ENCODE results near the gene MKS1. TPM values are rescaled to one million over a fixed set of nuclear protein-coding genes. Genes with fewer than 3 reads are reported as not detected.
A peak's percentile ranks its signal among the peaks of the same experiment; 100 is the strongest.

The MKS1 gene
- 8.6 and 12.6 TPM in 2 replicates for total RNA-seq

DNA sequence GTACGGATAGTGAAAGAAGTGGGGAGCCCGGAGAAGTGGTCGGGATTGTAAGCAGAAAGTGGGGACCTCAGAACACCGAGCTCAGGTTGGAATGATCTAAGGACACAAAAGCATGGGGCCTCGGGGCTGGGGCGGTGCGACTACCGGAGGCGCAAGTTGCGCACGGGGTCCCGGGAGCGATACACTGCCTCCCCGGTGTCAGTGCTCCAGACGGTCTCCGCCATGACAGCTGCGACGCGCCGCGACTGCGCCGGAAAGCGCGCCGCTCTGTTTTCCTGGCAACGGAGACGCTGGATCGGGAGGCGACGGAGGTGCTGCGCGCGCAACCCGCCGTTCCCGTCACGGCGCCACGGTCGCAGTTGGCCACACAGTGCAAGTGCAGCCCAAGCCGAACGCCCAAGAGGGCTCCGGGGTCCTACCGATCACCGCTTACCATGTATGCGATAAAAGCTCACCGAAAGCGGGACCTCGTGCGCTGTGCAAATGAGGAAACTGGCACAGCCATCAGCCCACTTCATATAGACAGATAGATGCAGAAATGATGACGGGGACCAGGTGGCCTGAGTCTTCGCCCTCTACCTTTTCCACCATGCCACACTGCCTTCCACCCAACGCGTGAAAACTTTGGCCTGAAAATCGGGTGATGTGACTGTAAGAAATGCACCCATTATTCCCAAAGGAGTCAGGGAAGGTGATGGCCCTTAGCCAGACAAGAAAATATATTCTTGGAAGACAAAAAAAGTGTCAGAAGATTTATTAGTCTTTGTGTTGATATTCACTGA, at the start of gene MKS1:
MKS1 (minus strand) TSS at position 249 of the 782 bp plus-strand sequence; CDS start at position 224, 25 bp downstream.
- peak within 1 kb of the TSS; percentile 94 for H3K4me3 ChIP-seq (ENCODE audit: low read depth, low read length)
- DNase-seq (ENCODE audit: low read depth), result peak; percentile 88
- TF ChIP-seq, protein P1, sequence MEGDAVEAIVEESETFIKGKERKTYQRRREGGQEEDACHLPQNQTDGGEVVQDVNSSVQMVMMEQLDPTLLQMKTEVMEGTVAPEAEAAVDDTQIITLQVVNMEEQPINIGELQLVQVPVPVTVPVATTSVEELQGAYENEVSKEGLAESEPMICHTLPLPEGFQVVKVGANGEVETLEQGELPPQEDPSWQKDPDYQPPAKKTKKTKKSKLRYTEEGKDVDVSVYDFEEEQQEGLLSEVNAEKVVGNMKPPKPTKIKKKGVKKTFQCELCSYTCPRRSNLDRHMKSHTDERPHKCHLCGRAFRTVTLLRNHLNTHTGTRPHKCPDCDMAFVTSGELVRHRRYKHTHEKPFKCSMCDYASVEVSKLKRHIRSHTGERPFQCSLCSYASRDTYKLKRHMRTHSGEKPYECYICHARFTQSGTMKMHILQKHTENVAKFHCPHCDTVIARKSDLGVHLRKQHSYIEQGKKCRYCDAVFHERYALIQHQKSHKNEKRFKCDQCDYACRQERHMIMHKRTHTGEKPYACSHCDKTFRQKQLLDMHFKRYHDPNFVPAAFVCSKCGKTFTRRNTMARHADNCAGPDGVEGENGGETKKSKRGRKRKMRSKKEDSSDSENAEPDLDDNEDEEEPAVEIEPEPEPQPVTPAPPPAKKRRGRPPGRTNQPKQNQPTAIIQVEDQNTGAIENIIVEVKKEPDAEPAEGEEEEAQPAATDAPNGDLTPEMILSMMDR (IDR thresholded peaks at IDR 0.05; ENCODE audit: insufficient read depth, low read depth, low read length), result peak; percentile 55

DNA sequence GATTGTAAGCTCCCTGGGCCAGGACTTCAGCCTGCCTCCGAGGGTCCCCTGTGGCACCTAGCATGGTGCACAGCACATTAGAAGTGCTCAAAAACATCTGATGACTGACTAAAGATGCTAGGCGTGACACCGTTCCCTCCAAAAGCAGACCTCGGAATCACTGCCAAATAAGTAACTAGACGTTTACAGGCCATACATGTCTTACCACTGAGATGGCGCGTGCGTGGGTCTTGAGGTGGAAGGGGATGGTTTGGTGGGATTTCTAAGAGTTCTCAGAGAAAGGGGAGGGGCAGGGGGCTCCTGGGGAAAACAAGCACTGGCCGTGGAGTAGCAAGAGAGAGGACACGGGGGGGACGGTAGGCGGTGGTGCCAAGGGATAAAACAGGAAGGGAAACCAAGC, 49.3 kb upstream of the MKS1 start:
- TF ChIP-seq, protein P1 (IDR thresholded peaks at IDR 0.05; ENCODE audit: insufficient read depth, low read depth, low read length), result no peak
- no peak for DNase-seq (ENCODE audit: low read depth)
- H3K4me3 ChIP-seq (ENCODE audit: low read depth, low read length), result no peak overlapping the region

DNA sequence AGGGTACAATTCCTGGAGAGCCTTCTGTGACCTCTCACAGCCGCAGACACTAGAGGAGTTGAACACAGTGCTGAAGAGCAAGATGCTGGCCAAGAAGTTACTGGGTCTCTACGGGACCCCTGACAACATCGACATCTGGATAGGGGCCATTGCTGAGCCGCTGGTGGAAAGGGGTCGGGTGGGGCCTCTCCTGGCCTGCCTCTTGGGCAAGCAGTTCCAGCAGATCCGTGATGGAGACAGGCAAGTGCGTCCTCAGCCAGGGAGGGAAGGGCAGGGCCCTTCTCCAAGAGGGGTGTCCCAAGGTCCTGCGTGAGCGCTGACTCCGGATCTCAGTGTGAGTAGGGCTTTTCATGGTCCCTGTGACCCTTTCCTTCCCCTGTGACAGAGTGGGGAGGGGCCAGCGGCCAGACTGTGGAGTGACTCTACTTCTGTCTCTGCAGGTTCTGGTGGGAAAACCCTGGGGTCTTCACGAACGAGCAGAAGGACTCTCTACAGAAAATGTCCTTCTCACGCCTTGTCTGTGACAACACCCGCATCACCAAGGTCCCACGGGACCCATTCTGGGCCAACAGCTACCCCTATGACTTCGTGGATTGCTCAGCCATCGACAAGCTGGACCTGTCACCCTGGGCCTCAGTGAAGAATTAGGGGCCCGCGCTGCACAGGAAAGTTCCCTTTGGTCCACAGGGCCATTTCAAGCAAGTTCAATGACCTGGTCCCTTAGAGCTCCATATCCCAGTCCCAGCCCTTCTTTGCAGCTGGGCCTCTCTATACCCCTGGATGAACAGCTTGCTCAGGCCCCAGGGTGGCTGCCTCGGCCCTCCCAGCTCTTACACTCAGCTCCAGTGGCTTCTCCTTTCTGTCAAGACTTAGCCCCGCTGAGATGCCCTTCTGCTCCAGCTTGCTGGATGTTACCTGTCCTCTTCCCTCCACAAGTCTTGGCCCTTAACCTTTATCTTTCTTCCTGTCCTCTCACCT, 48.6 kb upstream of the MKS1 start:
- TF ChIP-seq, protein P1 (IDR thresholded peaks at IDR 0.05; ENCODE audit: insufficient read depth, low read depth, low read length), result no peak
- no peak overlapping the region for H3K4me3 ChIP-seq (ENCODE audit: low read depth, low read length)
- no peak for DNase-seq (ENCODE audit: low read depth)

DNA sequence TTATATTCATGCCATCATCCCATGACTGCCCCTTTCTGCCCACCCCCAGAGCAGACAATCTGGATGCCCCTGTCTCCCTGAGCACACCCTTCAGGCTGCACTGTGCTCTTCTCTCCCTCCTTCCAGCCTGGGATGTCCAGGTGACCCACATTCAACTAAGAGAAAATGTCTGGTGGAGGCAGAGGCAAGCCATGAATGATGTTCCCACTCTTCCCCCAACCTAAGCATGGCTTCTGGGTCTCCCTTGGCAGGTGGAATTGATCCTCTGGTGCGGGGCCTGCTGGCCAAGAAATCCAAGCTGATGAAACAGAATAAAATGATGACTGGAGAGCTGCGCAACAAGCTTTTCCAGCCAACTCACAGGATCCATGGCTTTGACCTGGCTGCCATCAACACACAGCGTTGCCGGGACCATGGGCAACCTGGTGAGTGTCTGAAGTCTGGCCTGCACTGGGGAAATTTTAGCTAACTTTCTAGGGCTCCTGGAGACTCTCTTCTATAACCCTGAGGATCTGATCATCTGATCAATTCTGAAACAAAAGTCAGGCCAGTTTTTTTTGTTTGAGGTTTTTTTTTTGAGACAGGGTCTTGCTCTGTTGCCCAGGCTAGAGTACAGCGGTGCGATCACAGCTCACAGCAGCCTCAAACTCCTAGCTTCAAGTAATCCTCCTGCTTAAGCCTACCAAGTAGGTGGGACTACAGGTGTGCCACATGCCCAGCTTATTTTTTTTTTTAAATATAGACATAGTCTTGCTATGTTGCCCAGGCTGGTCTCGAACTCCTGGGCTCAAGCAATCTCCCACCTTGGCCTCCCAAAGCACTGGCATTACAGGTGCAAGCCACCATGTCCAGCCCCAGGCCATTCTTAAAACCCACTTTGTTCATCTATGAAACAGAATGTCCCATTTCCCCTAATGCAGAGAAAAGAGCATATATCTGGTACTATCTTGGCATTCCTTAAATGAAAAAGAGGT, 47.1 kb upstream of the MKS1 start:
- TF ChIP-seq, protein P1 (IDR thresholded peaks at IDR 0.05; ENCODE audit: insufficient read depth, low read depth, low read length), result no peak
- H3K4me3 ChIP-seq (ENCODE audit: low read depth, low read length), result no peak overlapping the region

DNA sequence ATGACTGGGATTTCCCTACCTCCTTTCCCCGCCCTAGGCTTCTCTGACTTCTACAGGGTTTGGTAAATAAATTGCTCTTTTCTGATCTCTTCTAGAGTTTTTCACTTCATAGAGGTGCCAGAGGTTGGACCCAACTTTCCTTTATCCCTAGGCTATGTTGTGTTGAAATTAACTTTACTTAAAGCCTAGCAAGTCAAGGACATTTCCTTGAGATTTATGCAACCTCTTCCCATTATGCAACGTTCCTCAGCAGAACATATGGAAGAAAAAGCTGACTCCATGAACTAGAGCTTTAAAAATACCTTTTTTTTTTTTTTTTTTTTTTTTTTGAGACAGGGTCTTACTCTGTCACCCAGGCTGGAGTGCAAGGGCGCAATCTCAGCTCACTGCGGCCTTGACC, 46.2 kb upstream of the MKS1 start:
- no peak for DNase-seq (ENCODE audit: low read depth)
- TF ChIP-seq, protein P1 (IDR thresholded peaks at IDR 0.05; ENCODE audit: insufficient read depth, low read depth, low read length), result no peak
- H3K4me3 ChIP-seq (ENCODE audit: low read depth, low read length), result no peak overlapping the region

More for the DNA sequence above, 47.1 kb upstream of the MKS1 start:
- DNase-seq (ENCODE audit: low read depth), result no peak
